ENCODE data around the gene PLLP. TPM values are rescaled to one million over a fixed set of nuclear protein-coding genes. Genes with fewer than 3 reads are reported as not detected.
A peak's percentile ranks its signal among the peaks of the same experiment; 100 is the strongest.

Gene PLLP
- total and polyA plus RNA-seq, 10 donors, result 4.7 to 53.1 (median 17.2) TPM

DNA sequence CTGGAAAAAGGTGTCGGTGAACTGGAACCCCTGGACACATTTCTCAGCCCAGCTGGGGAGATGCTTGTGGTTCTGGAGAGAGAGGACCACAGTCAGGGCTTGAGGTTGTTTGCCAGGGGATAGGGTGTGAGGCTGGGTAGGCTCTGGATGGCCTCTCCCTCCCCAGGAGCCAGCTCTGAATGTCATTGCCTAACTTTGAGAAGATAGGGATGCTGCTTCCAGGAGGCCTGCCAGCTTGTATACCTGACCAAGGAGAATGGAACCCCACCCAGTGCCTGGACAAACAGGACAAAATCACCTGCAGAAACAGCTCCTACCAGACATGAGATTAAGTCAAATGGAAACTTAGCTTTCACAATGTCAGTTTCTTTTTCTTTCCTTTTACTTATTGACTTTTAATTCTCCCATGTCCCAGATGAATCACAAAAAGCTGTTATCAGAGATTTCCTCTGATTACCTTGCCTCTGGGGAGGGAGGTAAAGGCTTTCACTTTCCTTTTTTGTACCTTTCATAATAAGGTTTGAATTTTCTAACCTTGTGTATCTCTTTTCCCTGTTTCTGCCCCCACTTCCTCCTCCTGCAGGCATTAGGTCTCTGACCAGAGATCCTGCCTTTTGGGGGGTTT is 29.8 kb upstream of the PLLP start:
- WGBS, 5 donors, result 83 to 100% (median 92%) methylated on average over 1 of the region's 1 CpG
- DNase-seq, result peak; percentile 18
- Histone ChIP-seq H3K36me3 (no peaks in the 10 kb centered on the region), H3K27me3 (replicated peaks in 1 of 7) (peaks cover 0 to 16% (median 0%) of the 10 kb centered on the region in 7 donors), H3K4me1 (peaks cover 0 to 17% (median 6%) of the 10 kb centered on the region in 6 donors), H3K27ac (no peak overlapping the region), H3K4me3 (no peak overlapping the region), H3K9me3 (no peaks in the 10 kb centered on the region)
- TF ChIP-seq POLR2AphosphoS5 (IDR thresholded peaks at IDR 0.05), result no peak
- no peak for TF ChIP-seq POLR2A (IDR thresholded peaks at IDR 0.05)
- no peak for TF ChIP-seq CTCF (IDR thresholded peaks at IDR 0.05 in 8 of 11, conservative IDR thresholded peaks at IDR 0.05 in 3 of 11)
- intact Hi-C loops (cut with DNase I; ENCODE audit: low total_unique reads), result no loop called here

DNA sequence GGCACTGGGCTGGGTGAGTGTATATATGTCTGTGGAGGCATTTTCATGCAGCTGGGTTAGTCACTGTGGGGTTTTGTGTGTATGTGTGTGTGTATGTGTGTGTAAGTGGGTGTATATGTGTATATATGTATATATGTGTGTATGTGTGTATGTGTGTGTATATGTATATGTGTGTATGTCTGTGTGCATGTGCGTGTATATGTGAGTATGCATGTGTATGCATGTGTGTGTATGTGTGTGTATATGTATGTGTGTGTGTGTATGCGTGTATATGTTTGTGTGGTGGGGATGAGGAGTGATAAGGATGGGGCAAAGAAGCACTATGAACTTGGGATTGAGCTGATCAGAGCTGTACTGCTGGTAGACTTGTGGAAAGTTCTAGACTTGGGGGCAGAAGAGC is 29.0 kb upstream of the PLLP start:
- no peak for DNase-seq
- no peak overlapping the region for H3K27ac ChIP-seq
- intact Hi-C loops (cut with DNase I; ENCODE audit: low total_unique reads), result no loop called here
- TF ChIP-seq POLR2A (IDR thresholded peaks at IDR 0.05), result no peak
- H3K4me1 ChIP-seq, result peaks cover 0 to 17% (median 6%) of the 10 kb centered on the region in 6 donors
- no peaks in the 10 kb centered on the region for H3K36me3 ChIP-seq
- H3K9me3 ChIP-seq, result no peaks in the 10 kb centered on the region
- WGBS, 5 donors, result 94 to 98% (median 95%) methylated on average over 2 of the region's 2 CpGs
- H3K27me3 ChIP-seq (replicated peaks in 1 of 7), result peaks cover 0 to 13% (median 0%) of the 10 kb centered on the region in 7 donors
- no peak overlapping the region for H3K4me3 ChIP-seq

GRCh38 chr16:57310801-57311200 is 26.3 kb upstream of the PLLP start:
- H3K27ac ChIP-seq, result no peak overlapping the region

DNA sequence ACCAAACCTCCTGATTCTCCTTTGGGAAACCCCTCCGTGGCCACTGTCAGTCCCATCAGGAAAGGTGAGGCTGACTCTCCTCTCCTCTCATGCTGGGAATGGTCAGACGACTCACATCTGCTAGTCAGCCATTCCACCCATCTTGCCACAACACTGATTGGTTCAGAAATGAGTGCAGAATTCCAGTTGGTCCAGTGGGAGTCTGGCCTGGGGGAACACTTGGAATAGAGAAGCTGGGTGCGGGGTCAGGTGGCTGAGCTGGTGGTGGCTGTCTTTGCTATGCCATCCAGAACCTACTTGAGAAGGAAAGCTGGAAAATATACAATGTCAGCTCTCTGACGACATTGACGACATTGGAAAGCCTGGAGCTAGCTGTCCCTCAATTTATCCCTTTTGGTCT is 23.6 kb upstream of the PLLP start:
- H3K9me3 ChIP-seq, result no peaks in the 10 kb centered on the region
- no peak overlapping the region for H3K4me3 ChIP-seq
- no peaks in the 10 kb centered on the region for H3K36me3 ChIP-seq
- peaks cover 0 to 12% (median 10%) of the 10 kb centered on the region in 6 donors for H3K4me1 ChIP-seq
- peak; percentile 13 for DNase-seq
- TF ChIP-seq POLR2AphosphoS5 (IDR thresholded peaks at IDR 0.05), result no peak
- TF ChIP-seq POLR2A (IDR thresholded peaks at IDR 0.05), result no peak
- TF ChIP-seq CTCF (IDR thresholded peaks at IDR 0.05 in 8 of 11, conservative IDR thresholded peaks at IDR 0.05 in 3 of 11), result no peak
- intact Hi-C loops (cut with DNase I; ENCODE audit: low total_unique reads), result no loop called here
- peaks cover 0 to 27% (median 0%) of the 10 kb centered on the region in 7 donors for H3K27me3 ChIP-seq (replicated peaks in 1 of 7)
- H3K27ac ChIP-seq, result no peak overlapping the region
- 66 to 85% (median 72%) methylated on average over 5 of the region's 5 CpGs for WGBS, 5 donors

More at GRCh38 chr16:57310801-57311200, 26.3 kb upstream of the PLLP start:
- WGBS, 5 donors, result 50 to 60% (median 56%) methylated on average over 4 of the region's 4 CpGs
- TF ChIP-seq CTCF (IDR thresholded peaks at IDR 0.05 in 8 of 11, conservative IDR thresholded peaks at IDR 0.05 in 3 of 11) (no peak), POLR2A (IDR thresholded peaks at IDR 0.05) (no peak), POLR2AphosphoS5 (IDR thresholded peaks at IDR 0.05) (no peak)
- no peaks in the 10 kb centered on the region for H3K36me3 ChIP-seq
- H3K4me1 ChIP-seq, result peaks cover 0 to 17% (median 6%) of the 10 kb centered on the region in 6 donors
- peaks cover 0 to 27% (median 0%) of the 10 kb centered on the region in 7 donors for H3K27me3 ChIP-seq (replicated peaks in 1 of 7)
- DNase-seq, result peak; percentile 24
- intact Hi-C loops (cut with DNase I; ENCODE audit: low total_unique reads), result no loop called here
- H3K9me3 ChIP-seq, result no peaks in the 10 kb centered on the region
- no peak overlapping the region for H3K4me3 ChIP-seq

All from spleen (tissue), 11 donors.